Fibroblast of pulmonary artery (primary cell): ENCODE measurements around the gene AGTRAP.

Source experiments
- DNase-seq: peaks from one replicate; pipeline ENCODE4 v3.0.0-alpha.2; 2010; ENCODE audit warnings: low read depth
- H3K4me3 ChIP-seq: replicated peaks from 2 replicates; pipeline ENCODE4 v1.5.1; 2011; ENCODE audit warnings: low read depth, mild to moderate bottlenecking, control low read depth, low read length, moderate library complexity
- CTCF ChIP-seq: IDR thresholded peaks from 2 replicates; pipeline ENCODE4 v1.5.1; 2011; ENCODE audit warnings: mild to moderate bottlenecking, control low read depth, low read length, inconsistent platforms; ENCODE audit errors: missing control alignments

Gene AGTRAP

GRCh38 chr1:11790880-11791715 is 55.2 kb downstream of the AGTRAP start:
- no peak for TF ChIP-seq CTCF
- peak; percentile 98 for DNase-seq
- no peak overlapping the region for H3K4me3 ChIP-seq

- no peak for TF ChIP-seq CTCF
- H3K4me3 ChIP-seq: no peak overlapping the region
- DNase-seq: no peak
These were observed 56.2 kb downstream of the AGTRAP start for GRCh38 chr1:11792106-11792505.

- TF ChIP-seq CTCF: no peak
- no peak for DNase-seq
- no peak overlapping the region for H3K4me3 ChIP-seq
These were observed 57.9 kb downstream of the AGTRAP start for GRCh38 chr1:11793819-11794218.

GRCh38 chr1:11794446-11795237 is 58.7 kb downstream of the AGTRAP start:
- H3K4me3 ChIP-seq: no peak overlapping the region
- TF ChIP-seq CTCF: no peak
- no peak for DNase-seq

GRCh38 chr1:11795238-11795890 is 59.4 kb downstream of the AGTRAP start:
- no peak overlapping the region for H3K4me3 ChIP-seq
- no peak for DNase-seq
- TF ChIP-seq CTCF: no peak

- DNase-seq: peak; percentile 57
- H3K4me3 ChIP-seq: no peak overlapping the region
These were observed 60.3 kb downstream of the AGTRAP start for GRCh38 chr1:11796036-11796828.

More at GRCh38 chr1:11796036-11796828, 60.3 kb downstream of the AGTRAP start:
- no peak for TF ChIP-seq CTCF
